ENCODE data around the gene ZSWIM8. TPM values are rescaled to one million over a fixed set of nuclear protein-coding genes. Genes with fewer than 3 reads are reported as not detected.

Gene ZSWIM8
- total and polyA plus RNA-seq, 5 donors = 53.3 to 67.3 (median 62.6) TPM

DNA sequence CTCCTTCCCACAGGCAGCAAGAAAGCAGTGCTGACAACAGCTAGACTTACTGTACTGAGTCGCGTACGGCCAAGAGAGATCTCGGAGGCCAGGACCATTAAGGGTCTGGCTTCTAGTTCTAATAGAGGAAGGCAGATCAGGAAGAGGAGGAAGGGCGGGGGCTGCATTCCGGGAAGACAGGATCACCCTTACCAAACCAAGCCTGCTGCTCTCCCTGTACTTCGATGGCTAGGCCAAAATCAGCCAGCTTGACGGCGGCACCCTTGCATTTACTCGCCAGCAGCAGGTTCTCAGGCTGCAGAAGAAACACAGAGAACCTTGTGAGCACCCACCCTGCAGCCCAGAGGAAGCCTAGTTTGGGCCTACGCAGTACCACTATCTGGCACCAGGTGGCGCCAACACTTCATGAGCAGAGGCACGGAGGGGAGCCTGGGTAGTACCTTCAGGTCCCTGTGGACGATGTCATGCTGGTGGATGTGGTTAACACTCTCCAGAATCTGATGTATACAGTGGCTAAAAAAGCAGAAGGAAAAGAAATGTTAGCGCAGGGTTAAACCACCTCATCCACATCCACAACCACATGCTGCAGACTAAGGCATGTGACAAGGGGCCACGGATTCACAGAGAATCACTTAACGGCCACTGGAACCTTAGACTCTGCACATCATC, 63.5 kb downstream of the ZSWIM8 start:
- intact Hi-C loops (cut with DNase I) = loop anchor here in 1 of 4 donors (2.0 kb wide), 1 partner anchor 30 kb away; no protein-coding TSS in a partner anchor
- peak; percentile 77 to 93 for ATAC-seq
- H3K4me3 ChIP-seq (ENCODE audit: low read length) = no peak overlapping the region

DNA sequence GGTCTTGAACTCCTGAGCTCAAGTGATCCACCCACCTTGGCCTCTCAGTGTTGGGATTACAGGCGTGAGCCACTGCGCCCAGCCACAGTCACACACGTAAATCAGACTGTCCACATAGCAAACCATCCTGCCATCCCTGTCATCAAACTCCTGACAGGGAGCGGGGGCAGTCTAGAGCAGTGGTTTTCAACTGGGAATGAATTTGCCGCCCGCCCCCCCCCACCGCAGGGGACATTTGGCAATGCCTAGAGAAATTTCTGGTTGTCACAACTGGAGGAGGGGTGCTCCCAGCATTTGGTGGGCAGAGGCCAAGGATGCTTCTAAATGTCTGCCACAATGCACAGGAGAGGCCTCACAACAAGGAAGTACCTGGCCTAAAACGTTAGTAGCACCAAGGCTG, 64.8 kb downstream of the ZSWIM8 start:
- 78% methylated on average over 8 of the region's 8 CpGs for WGBS
- intact Hi-C loops (cut with DNase I) = loop anchor here in 2 of 4 donors (2.0 kb wide), 1 partner anchor 29 kb away; no protein-coding TSS in a partner anchor
- no peak for ATAC-seq
- Histone ChIP-seq H3K27me3 (ENCODE audit: control insufficient read depth, insufficient read depth) (no peaks in the 10 kb centered on the region), H3K27ac (ENCODE audit: low read length) (no peak overlapping the region), H3K9me3 (ENCODE audit: control insufficient read depth, low read length) (no peaks in the 10 kb centered on the region), H3K4me1 (ENCODE audit: control insufficient read depth, insufficient read depth, low read length) (no peaks in the 10 kb centered on the region), H3K4me3 (ENCODE audit: low read length) (no peak overlapping the region)
- DNase-seq = peak in 2 of 3 donors; percentile 37 to 38

More for the DNA sequence above, 63.5 kb downstream of the ZSWIM8 start:
- peak; percentile 84 to 94 (median 92) for DNase-seq
- H3K27ac ChIP-seq (ENCODE audit: low read length) = peak overlapping the region; percentile 2
- H3K27me3 ChIP-seq (ENCODE audit: control insufficient read depth, insufficient read depth) = no peaks in the 10 kb centered on the region
- no peaks in the 10 kb centered on the region for H3K4me1 ChIP-seq (ENCODE audit: control insufficient read depth, insufficient read depth, low read length)
- no peaks in the 10 kb centered on the region for H3K9me3 ChIP-seq (ENCODE audit: control insufficient read depth, low read length)
- WGBS = 33% methylated on average over 17 of the region's 17 CpGs

DNA sequence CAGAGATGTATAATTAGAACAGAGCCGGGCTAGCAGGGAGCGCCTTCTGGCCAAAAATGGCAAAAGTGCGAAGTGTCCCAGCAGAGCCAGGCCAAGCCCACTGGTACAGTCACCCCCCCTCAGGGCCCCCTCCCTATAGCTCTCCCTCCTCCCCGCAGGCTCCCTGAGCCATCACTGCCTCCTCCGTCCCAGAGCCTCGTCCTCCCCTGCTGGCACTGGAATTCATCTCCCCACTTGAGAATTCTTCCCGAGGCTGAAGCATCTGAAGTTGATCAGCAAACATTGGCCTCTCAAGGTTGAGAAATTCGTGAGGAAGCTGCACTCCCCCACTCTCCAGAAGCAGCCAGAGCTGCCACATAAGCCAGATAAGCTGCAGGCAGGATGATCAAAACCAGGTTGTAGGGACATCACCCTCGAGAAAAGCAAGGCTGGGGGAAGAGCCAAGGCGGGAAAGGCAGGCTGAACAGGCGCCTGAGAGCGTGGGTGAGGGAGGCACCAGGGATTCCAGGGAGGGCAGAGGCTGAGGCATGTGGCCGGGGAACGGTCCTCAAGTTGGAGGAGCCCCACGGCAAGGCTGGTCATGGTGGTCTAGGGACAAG, 65.6 kb downstream of the ZSWIM8 start:
- peak; percentile 60 to 73 for ATAC-seq
- Histone ChIP-seq H3K4me3 (ENCODE audit: low read length) (no peak overlapping the region), H3K27me3 (ENCODE audit: control insufficient read depth, insufficient read depth) (no peaks in the 10 kb centered on the region), H3K4me1 (ENCODE audit: control insufficient read depth, insufficient read depth, low read length) (no peaks in the 10 kb centered on the region), H3K9me3 (ENCODE audit: control insufficient read depth, low read length) (no peaks in the 10 kb centered on the region), H3K27ac (ENCODE audit: low read length) (no peak overlapping the region)
- intact Hi-C loops (cut with DNase I) = loop anchor here in 2 of 4 donors (2.0 kb wide), 1 partner anchor 28 kb away; no protein-coding TSS in a partner anchor
- WGBS = 46% methylated on average over 15 of the region's 15 CpGs
- DNase-seq = peak; percentile 53 to 76 (median 73)

Other genes starting within 250 kb of the ZSWIM8 start
- gene USP54, start 194.3 kb upstream of the ZSWIM8 start, total RNA-seq = 10 to 100 TPM; 23.5 to 65.6 (median 24.0) TPM
- gene USP54, start 194.3 kb upstream of the ZSWIM8 start, polyA plus RNA-seq = 7.5 TPM
- gene MYOZ1, start 144.1 kb upstream of the ZSWIM8 start, total RNA-seq = 100 to 1,000 TPM in 1 of 4 donors, 10 to 100 TPM in 3; 19.5 to 101 (median 52.3) TPM
- 72.6 TPM for gene MYOZ1, start 144.1 kb upstream of the ZSWIM8 start, polyA plus RNA-seq
- gene SYNPO2L, start 129.6 kb upstream of the ZSWIM8 start, total RNA-seq = 100 to 1,000 TPM; 140 to 313 (median 206) TPM
- gene SYNPO2L, start 129.6 kb upstream of the ZSWIM8 start, polyA plus RNA-seq = 191 TPM
- 1 to 10 TPM; 3.1 to 4.6 (median 3.7) TPM for gene AGAP5, start 87.5 kb upstream of the ZSWIM8 start, total RNA-seq
- gene AGAP5, start 87.5 kb upstream of the ZSWIM8 start, polyA plus RNA-seq = 2.8 TPM
- 10 to 100 TPM; 43.7 to 50.9 (median 46.2) TPM for gene SEC24C, start 41.2 kb upstream of the ZSWIM8 start, total RNA-seq
- 30.6 TPM for gene SEC24C, start 41.2 kb upstream of the ZSWIM8 start, polyA plus RNA-seq
- 10 to 100 TPM; 20.6 to 28.1 (median 23.2) TPM for gene CHCHD1, start 3.6 kb upstream of the ZSWIM8 start, total RNA-seq
- 76.8 TPM for gene CHCHD1, start 3.6 kb upstream of the ZSWIM8 start, polyA plus RNA-seq
- 10 to 100 TPM; 13.8 to 17.5 (median 15.5) TPM for gene NDST2, start 26.0 kb downstream of the ZSWIM8 start, total RNA-seq
- 9.6 TPM for gene NDST2, start 26.0 kb downstream of the ZSWIM8 start, polyA plus RNA-seq
- 10 to 100 TPM; 10.0 to 18.2 (median 13.7) TPM for gene CAMK2G, start 88.9 kb downstream of the ZSWIM8 start, total RNA-seq
- gene CAMK2G, start 88.9 kb downstream of the ZSWIM8 start, polyA plus RNA-seq = 7.3 TPM
- gene PLAU, start 125.5 kb downstream of the ZSWIM8 start, total RNA-seq = 1 to 10 TPM; 4.8 to 7.1 (median 5.6) TPM
- 7.0 TPM for gene PLAU, start 125.5 kb downstream of the ZSWIM8 start, polyA plus RNA-seq
- gene VCL, start 212.5 kb downstream of the ZSWIM8 start, total RNA-seq = 100 to 1,000 TPM; 203 to 246 (median 224) TPM
- gene VCL, start 212.5 kb downstream of the ZSWIM8 start, polyA plus RNA-seq = 74.6 TPM